H9 (cell line): ENCODE results near the gene SLC43A1. TPM values are rescaled to one million over a fixed set of nuclear protein-coding genes. Genes with fewer than 3 reads are reported as not detected.

Experiments
- DNase-seq: peaks from one replicate; pipeline ENCODE4 v3.0.0-alpha.2; 2017
- H2AFZ ChIP-seq: one replicate; pipeline ENCODE4 v1.6.1; 2013; ENCODE audit warnings: mild to moderate bottlenecking, low read length, control low read depth, moderate library complexity
- H2AK5ac ChIP-seq: 2 replicates; pipeline ENCODE4 v1.6.1; 2013; ENCODE audit warnings: low read length, control low read depth, mixed read lengths; ENCODE audit not compliant: insufficient read length
- H2BK120ac ChIP-seq: one replicate; pipeline ENCODE4 v1.6.1; 2013; ENCODE audit warnings: low read depth, mild to moderate bottlenecking, low read length, control low read depth, inconsistent platforms; ENCODE audit not compliant: poor library complexity, severe bottlenecking
- H2BK12ac ChIP-seq: 2 replicates; pipeline ENCODE4 v1.6.1; 2013; ENCODE audit warnings: low read length, control low read depth, mixed read lengths, low read depth; ENCODE audit not compliant: insufficient read length
- H2BK15ac ChIP-seq: 2 replicates; pipeline ENCODE4 v1.6.1; 2013; ENCODE audit warnings: low read depth, low read length, control low read depth
- H2BK20ac ChIP-seq: one replicate; pipeline ENCODE4 v1.6.1; 2013; ENCODE audit warnings: low read depth, mild to moderate bottlenecking, low read length, control low read depth, inconsistent platforms; ENCODE audit not compliant: poor library complexity, severe bottlenecking
- H2BK5ac ChIP-seq: 2 replicates; pipeline ENCODE4 v1.6.1; 2013; ENCODE audit warnings: low read length, control low read depth, mixed read lengths; ENCODE audit not compliant: insufficient read length
- H3K14ac ChIP-seq: 2 replicates; pipeline ENCODE4 v1.6.1; 2013; ENCODE audit warnings: low read length, control low read depth; ENCODE audit not compliant: insufficient read depth
- H3K18ac ChIP-seq: 2 replicates; pipeline ENCODE4 v1.6.1; 2013; ENCODE audit warnings: low read depth, mild to moderate bottlenecking, mixed read lengths, low read length, control low read depth; ENCODE audit not compliant: insufficient read length
- H3K23ac ChIP-seq: 2 replicates; pipeline ENCODE4 v1.6.1; 2013; ENCODE audit warnings: low read length, control low read depth, mixed read lengths, low read depth; ENCODE audit not compliant: insufficient read length
- H3K23me2 ChIP-seq: 2 replicates; pipeline ENCODE4 v1.6.1; 2013; ENCODE audit warnings: low read depth, mild to moderate bottlenecking, mixed read lengths, low read length, control low read depth; ENCODE audit not compliant: insufficient read length, poor library complexity, severe bottlenecking
- H3K27ac ChIP-seq: 2 replicates; pipeline ENCODE4 v1.5.1; 2013; ENCODE audit warnings: low read length, control low read depth, mixed read lengths, low read depth; ENCODE audit not compliant: insufficient read length
- H3K27me3 ChIP-seq: 2 replicates; pipeline ENCODE4 v1.6.1; 2013; ENCODE audit warnings: low read length, control low read depth, inconsistent platforms; ENCODE audit not compliant: insufficient read depth
- H3K4ac ChIP-seq: 2 replicates; pipeline ENCODE4 v1.6.1; 2013; ENCODE audit warnings: low read depth, mild to moderate bottlenecking, control low read depth, inconsistent platforms, low read length, moderate library complexity
- H3K4me1 ChIP-seq: 2 replicates; pipeline ENCODE4 v1.6.1; 2013; ENCODE audit warnings: low read length, control low read depth, inconsistent platforms; ENCODE audit not compliant: insufficient read depth
- H3K4me2 ChIP-seq: 2 replicates; pipeline ENCODE4 v1.6.1; 2013; ENCODE audit warnings: low read length, control low read depth, mixed read lengths; ENCODE audit not compliant: insufficient read length, insufficient read depth
- H3K56ac ChIP-seq: 2 replicates; pipeline ENCODE4 v1.6.1; 2013; ENCODE audit warnings: low read depth, mild to moderate bottlenecking, mixed read lengths, low read length, control low read depth; ENCODE audit not compliant: insufficient read length
- H3K79me1 ChIP-seq: 2 replicates; pipeline ENCODE4 v1.6.1; 2013; ENCODE audit warnings: low read depth, mild to moderate bottlenecking, moderate library complexity, low read length, control low read depth, inconsistent platforms; ENCODE audit not compliant: insufficient read depth, poor library complexity, severe bottlenecking
- H3K79me2 ChIP-seq: 2 replicates; pipeline ENCODE4 v1.6.1; 2013; ENCODE audit warnings: low read length, control low read depth, inconsistent platforms; ENCODE audit not compliant: insufficient read depth
- H3K9ac ChIP-seq: 2 replicates; pipeline ENCODE4 v1.6.1; 2013; ENCODE audit warnings: low read length, control low read depth, mixed read lengths; ENCODE audit not compliant: insufficient read length; ENCODE audit errors: extremely low read depth
- H3K9me3 ChIP-seq: one replicate; pipeline ENCODE4 v1.6.1; 2013; ENCODE audit warnings: low read depth, low read length, inconsistent platforms; ENCODE audit not compliant: control insufficient read depth
- H3T11ph ChIP-seq: one replicate; pipeline ENCODE4 v1.6.1; 2013; ENCODE audit warnings: mild to moderate bottlenecking, low read length, control low read depth, inconsistent platforms
- H4K20me1 ChIP-seq: one replicate; pipeline ENCODE4 v1.6.1; 2013; ENCODE audit not compliant: control insufficient read depth, insufficient read length, insufficient read depth
- H4K5ac ChIP-seq: 2 replicates; pipeline ENCODE4 v1.6.1; 2013; ENCODE audit warnings: low read depth, mild to moderate bottlenecking, mixed read lengths, low read length, control low read depth; ENCODE audit not compliant: insufficient read length
- H4K8ac ChIP-seq: replicated peaks from 2 replicates; pipeline ENCODE4 v1.6.1; 2013; ENCODE audit warnings: low read length, control low read depth, mixed read lengths, low read depth; ENCODE audit not compliant: insufficient read length
- H4K91ac ChIP-seq: 2 replicates; pipeline ENCODE4 v1.6.1; 2013; ENCODE audit warnings: low read depth, mild to moderate bottlenecking, moderate library complexity, mixed read lengths, low read length, control low read depth; ENCODE audit not compliant: insufficient read length
- H3K27ac Mint-ChIP-seq, 3 experiments: 2 replicates in 2 of 3; 3 replicates in 1 of 3; pipeline ENCODE4 v1.8.0; 2020 to 2021; ENCODE audit warnings: mixed read lengths in 3 of 3, mild to moderate bottlenecking in 1 of 3, moderate library complexity in 1 of 3
- H3K27me3 Mint-ChIP-seq: 2 replicates; pipeline ENCODE4 v1.8.0; 2021; ENCODE audit warnings: low read depth, mild to moderate bottlenecking, moderate library complexity, mixed read lengths
- H3K36me3 Mint-ChIP-seq, 3 experiments: 2 replicates in 2 of 3; 3 replicates in 1 of 3; pipeline ENCODE4 v1.8.0; 2020 to 2021; ENCODE audit warnings: low read depth in 3 of 3, mixed read lengths in 3 of 3; ENCODE audit not compliant: insufficient read depth in 1 of 3
- H3K4me1 Mint-ChIP-seq, 2 experiments: 2 replicates each; pipeline ENCODE4 v1.8.0; 2020; ENCODE audit warnings: mixed read lengths in 2 of 2
- H3K4me3 Mint-ChIP-seq, 2 experiments: 2 replicates in 1 of 2; 3 replicates in 1 of 2; pipeline ENCODE4 v1.8.0; 2020 to 2021; ENCODE audit warnings: mild to moderate bottlenecking in 2 of 2, mixed read lengths in 2 of 2, moderate library complexity in 1 of 2
- H3K9me3 Mint-ChIP-seq, 2 experiments: 2 replicates in 1 of 2; 3 replicates in 1 of 2; pipeline ENCODE4 v1.8.0; 2020; ENCODE audit warnings: mild to moderate bottlenecking in 2 of 2, mixed read lengths in 2 of 2, moderate library complexity in 1 of 2
- CTCF ChIP-seq: fragments of 200-600 bp; sonication (generic); conservative IDR thresholded peaks from 3 replicates; pipeline ENCODE4 v1.8.0; 2021; ENCODE audit warnings: antibody characterized with exemption, mild to moderate bottlenecking
- WGBS: extraction: QIAGEN DNeasy Blood & Tissue Kit; methylation state at CpG from one replicate; pipeline ENCODE4 v1.1.7; 2013; ENCODE audit warnings: missing lambda C conversion rate, low lambda C conversion rate, mixed read lengths; ENCODE audit not compliant: insufficient read length; ENCODE audit errors: extremely low coverage; 5-methylcytosine and 5-hydroxymethylcytosine counted together
- total RNA-seq: library from RNA; stranded (reverse); gene quantifications from 2 replicates; pipeline ENCODE4 v1.2.1, GENCODE V29; 2021

SLC43A1 gene
- total RNA-seq, 1 experiment from 2014 or later, result 17.0 TPM

DNA sequence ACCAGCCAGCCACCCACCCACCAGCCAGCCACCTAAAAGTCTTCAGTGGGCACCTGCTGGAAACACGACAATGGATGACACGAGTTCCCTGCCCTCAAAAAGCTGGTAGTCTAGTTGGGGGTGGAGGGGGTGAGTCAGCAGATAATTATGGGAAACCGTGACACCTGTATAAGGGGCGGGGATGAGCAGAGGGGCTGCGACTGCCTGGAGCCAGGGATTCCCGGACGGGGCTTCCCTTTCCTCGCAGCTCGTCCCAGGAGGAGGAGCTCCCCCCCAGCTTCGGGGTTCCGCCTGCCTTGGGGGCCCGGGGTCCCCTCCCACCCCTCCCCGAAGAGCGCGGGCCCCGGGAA is 57.5 kb downstream of the SLC43A1 start:
- Histone ChIP-seq H3K56ac (no peak overlapping the region), H3K9ac (no peak overlapping the region), H4K8ac (no peak overlapping the region), H3K27ac (no peak overlapping the region), H3K23me2 (peaks cover 30% of the 10 kb centered on the region), H3K79me1 (no peaks in the 10 kb centered on the region), H2BK20ac (no peak overlapping the region), H2AFZ (no peak overlapping the region), H3K4me2 (peak overlapping the region; percentile 81), H3K9me3 (no peaks in the 10 kb centered on the region), H3K14ac (no peak overlapping the region), H3T11ph (no peak overlapping the region), H2BK5ac (no peak overlapping the region), H3K4ac (no peak overlapping the region), H3K79me2 (no peaks in the 10 kb centered on the region), H2BK12ac (no peak overlapping the region), H3K27me3 (peaks cover 10% of the 10 kb centered on the region; the same call in 1 of the 2 replicates), H3K23ac (no peak overlapping the region), H4K20me1 (no peaks in the 10 kb centered on the region), H4K5ac (no peak overlapping the region), H2BK120ac (no peak overlapping the region), H4K91ac (no peak overlapping the region), H2BK15ac (no peak overlapping the region), H3K4me1 (peaks cover 7% of the 10 kb centered on the region; the same call in 1 of the 2 replicates), H2AK5ac (no peak overlapping the region), H3K18ac (no peak overlapping the region)
- Mint-ChIP-seq H3K27me3 (peaks cover 88% of the 10 kb centered on the region), H3K36me3 (no peaks in the 10 kb centered on the region), H3K27ac (no peak overlapping the region), H3K4me3 (peak overlapping the region; percentile 52 to 87; a peak in 4 of 5 replicates), H3K4me1 (peaks cover 27 to 42% of the 10 kb centered on the region in 2 experiments), H3K9me3 (no peaks in the 10 kb centered on the region)
- WGBS, result no CpG with 5 or more reads among the region's 16 CpGs
- peak; percentile 70 for DNase-seq
- no peak for TF ChIP-seq CTCF
